ENCODE measurements around the gene TNFAIP8. TPM values are rescaled to one million over a fixed set of nuclear protein-coding genes. Genes with fewer than 3 reads are reported as not detected.

The TNFAIP8 gene
- total RNA-seq, 5 donors from 2014 or later (not counting 1 experiment from before 2014, with no cell fraction given), result 128 to 145 (median 135) TPM

GRCh38 chr5:119393201-119393691 lies 37.4 kb downstream of the TNFAIP8 start:
- H3K9me3 ChIP-seq, result no peaks in the 10 kb centered on the region
- Mint-ChIP-seq H3K27me3 (no peaks in the 10 kb centered on the region), H3K36me3 (peaks cover 44% of the 10 kb centered on the region), H3K4me1 (peaks cover 83 to 89% (median 85%) of the 10 kb centered on the region in 3 donors), H3K4me3 (no peak overlapping the region), H3K27ac (peak overlapping the region; percentile 66 to 79), H3K9me3 (no peaks in the 10 kb centered on the region)
- peaks cover 0 to 18% of the 10 kb centered on the region in 2 experiments for H3K4me1 ChIP-seq (ENCODE audit: control insufficient read depth in 1 of 2, extremely low read depth in 1 of 2, insufficient read depth in 2 of 2, low read length in 2 of 2)
- no peak for ATAC-seq (replicated peaks in 1 of 4)
- POLR2A ChIA-PET, result no interaction called here
- DNase-seq, result no peak
- peaks cover 0 to 23% of the 10 kb centered on the region in 2 donors for H3K36me3 ChIP-seq (ENCODE audit: control insufficient read depth in 2 of 2, extremely low read depth in 1 of 2, insufficient read depth in 1 of 2, low read length in 1 of 2)
- peak overlapping the region; percentile 10 for H3K27ac ChIP-seq (ENCODE audit: low read length)
- no peaks in the 10 kb centered on the region for H3K27me3 ChIP-seq (replicated peaks in 1 of 2; ENCODE audit: control insufficient read depth in 2 of 2, extremely low read depth in 1 of 2, insufficient read depth in 2 of 2, low read length in 1 of 2)
- H3K4me3 ChIP-seq (ENCODE audit: control insufficient read depth in 1 of 2, extremely low read depth in 1 of 2, low read length in 1 of 2), result no peak overlapping the region
- CTCF ChIA-PET, result interaction anchor here (0.5 to 1.7 kb wide), 5 partner anchors 22 to 323 kb away, joined by 3 to 4 read pairs (median 3); partner anchors contain the start of gene DMXL1 (in 1 of the 2)
- 80% methylated on average over 1 of the region's 3 CpGs for WGBS (ENCODE audit: insufficient coverage)

- Mint-ChIP-seq H3K36me3 (peaks cover 43% of the 10 kb centered on the region), H3K9me3 (no peaks in the 10 kb centered on the region), H3K27ac (peak overlapping the region; percentile 66 to 79), H3K27me3 (no peaks in the 10 kb centered on the region), H3K4me1 (peaks cover 79 to 88% (median 83%) of the 10 kb centered on the region in 3 donors), H3K4me3 (no peak overlapping the region)
- POLR2A ChIA-PET, result no interaction called here
- Histone ChIP-seq H3K9me3 (no peaks in the 10 kb centered on the region), H3K36me3 (ENCODE audit: control insufficient read depth in 2 of 2, extremely low read depth in 1 of 2, insufficient read depth in 1 of 2, low read length in 1 of 2) (peaks cover 0 to 23% of the 10 kb centered on the region in 2 donors), H3K4me3 (ENCODE audit: control insufficient read depth in 1 of 2, extremely low read depth in 1 of 2, low read length in 1 of 2) (no peak overlapping the region), H3K27ac (ENCODE audit: low read length) (peak overlapping the region; percentile 10), H3K27me3 (replicated peaks in 1 of 2; ENCODE audit: control insufficient read depth in 2 of 2, extremely low read depth in 1 of 2, insufficient read depth in 2 of 2, low read length in 1 of 2) (no peaks in the 10 kb centered on the region), H3K4me1 (ENCODE audit: control insufficient read depth in 1 of 2, extremely low read depth in 1 of 2, insufficient read depth in 2 of 2, low read length in 2 of 2) (peaks cover 0 to 13% of the 10 kb centered on the region in 2 experiments)
- DNase-seq (no peak), ATAC-seq (replicated peaks in 1 of 4) (no peak)
- WGBS (ENCODE audit: insufficient coverage), result no CpG with 5 or more reads among the region's 1 CpG
- CTCF ChIA-PET, result interaction anchor here (0.5 to 1.2 kb wide), 4 partner anchors 11 to 323 kb away, joined by 3 to 8 read pairs (median 4); partner anchors contain the start of gene DMXL1 (in 1 of the 2)
Measured at GRCh38 chr5:119393746-119394145, 37.9 kb downstream of the TNFAIP8 start.

GRCh38 chr5:119395080-119395836 lies 39.4 kb downstream of the TNFAIP8 start:
- Mint-ChIP-seq H3K27me3 (no peaks in the 10 kb centered on the region), H3K4me3 (no peak overlapping the region), H3K36me3 (peaks cover 31% of the 10 kb centered on the region), H3K27ac (peak overlapping the region; percentile 33 to 57), H3K9me3 (no peaks in the 10 kb centered on the region), H3K4me1 (peaks cover 70 to 82% (median 75%) of the 10 kb centered on the region in 3 donors)
- ChIA-PET CTCF (interaction anchor here in 1 of 2 donors (0.7 kb wide), 1 partner anchor 283 kb away, joined by 6 read pairs; no protein-coding TSS in a partner anchor), POLR2A (interaction anchor here in 1 of 2 donors (0.6 kb wide), 2 partner anchors 27 to 119 kb away, joined by 3 to 4 read pairs; no protein-coding TSS in a partner anchor)
- peaks cover 0 to 7% of the 10 kb centered on the region in 2 experiments for H3K4me1 ChIP-seq (ENCODE audit: control insufficient read depth in 1 of 2, extremely low read depth in 1 of 2, insufficient read depth in 2 of 2, low read length in 2 of 2)
- no peaks in the 10 kb centered on the region for H3K9me3 ChIP-seq
- peaks cover 0 to 23% of the 10 kb centered on the region in 2 donors for H3K36me3 ChIP-seq (ENCODE audit: control insufficient read depth in 2 of 2, extremely low read depth in 1 of 2, insufficient read depth in 1 of 2, low read length in 1 of 2)
- H3K4me3 ChIP-seq (ENCODE audit: control insufficient read depth in 1 of 2, extremely low read depth in 1 of 2, low read length in 1 of 2), result no peak overlapping the region
- WGBS (ENCODE audit: insufficient coverage), result 60% methylated on average over 3 of the region's 8 CpGs
- ATAC-seq (replicated peaks in 1 of 4) (no peak), DNase-seq (no peak)
- no peaks in the 10 kb centered on the region for H3K27me3 ChIP-seq (replicated peaks in 1 of 2; ENCODE audit: control insufficient read depth in 2 of 2, extremely low read depth in 1 of 2, insufficient read depth in 2 of 2, low read length in 1 of 2)
- no peak overlapping the region for H3K27ac ChIP-seq (ENCODE audit: low read length)

- CTCF ChIA-PET, result interaction anchor here (0.6 to 0.7 kb wide), 2 partner anchors 123 to 325 kb away, joined by 3 to 4 read pairs; partner anchors contain the start of gene DMXL1 (in 1 of the 2)
- Mint-ChIP-seq H3K9me3 (no peaks in the 10 kb centered on the region), H3K4me1 (peaks cover 64 to 77% (median 69%) of the 10 kb centered on the region in 3 donors), H3K4me3 (no peak overlapping the region), H3K36me3 (peaks cover 28% of the 10 kb centered on the region), H3K27me3 (no peaks in the 10 kb centered on the region), H3K27ac (peak overlapping the region; percentile 85 to 89)
- peak in 2 of 35 experiments; percentile 2 to 18 for DNase-seq
- 46% methylated on average over 3 of the region's 6 CpGs for WGBS (ENCODE audit: insufficient coverage)
- peak; percentile 40 to 58 (median 43) for ATAC-seq (replicated peaks in 1 of 4)
- no peaks in the 10 kb centered on the region for H3K27me3 ChIP-seq (replicated peaks in 1 of 2; ENCODE audit: control insufficient read depth in 2 of 2, extremely low read depth in 1 of 2, insufficient read depth in 2 of 2, low read length in 1 of 2)
- H3K9me3 ChIP-seq, result no peaks in the 10 kb centered on the region
- peaks cover 0 to 4% of the 10 kb centered on the region in 2 experiments for H3K4me1 ChIP-seq (ENCODE audit: control insufficient read depth in 1 of 2, extremely low read depth in 1 of 2, insufficient read depth in 2 of 2, low read length in 2 of 2)
- POLR2A ChIA-PET, result no interaction called here
- peaks cover 0 to 23% of the 10 kb centered on the region in 2 donors for H3K36me3 ChIP-seq (ENCODE audit: control insufficient read depth in 2 of 2, extremely low read depth in 1 of 2, insufficient read depth in 1 of 2, low read length in 1 of 2)
- H3K27ac ChIP-seq (ENCODE audit: low read length), result no peak overlapping the region
- H3K4me3 ChIP-seq (ENCODE audit: control insufficient read depth in 1 of 2, extremely low read depth in 1 of 2, low read length in 1 of 2), result no peak overlapping the region
Measured at GRCh38 chr5:119396030-119396664, 40.3 kb downstream of the TNFAIP8 start.

GRCh38 chr5:119397518-119398380 lies 41.9 kb downstream of the TNFAIP8 start:
- Mint-ChIP-seq H3K4me1 (peaks cover 48 to 62% (median 58%) of the 10 kb centered on the region in 3 donors), H3K27ac (peak overlapping the region; percentile 63 to 83), H3K36me3 (peaks cover 20% of the 10 kb centered on the region), H3K9me3 (no peaks in the 10 kb centered on the region), H3K4me3 (no peak overlapping the region), H3K27me3 (no peaks in the 10 kb centered on the region)
- H3K4me3 ChIP-seq (ENCODE audit: control insufficient read depth in 1 of 2, extremely low read depth in 1 of 2, low read length in 1 of 2), result no peak overlapping the region
- no peak for DNase-seq
- no peaks in the 10 kb centered on the region for H3K9me3 ChIP-seq
- ATAC-seq (replicated peaks in 1 of 4), result peak in 1 of 4 experiments; percentile 31
- peaks cover 0 to 4% of the 10 kb centered on the region in 2 experiments for H3K4me1 ChIP-seq (ENCODE audit: control insufficient read depth in 1 of 2, extremely low read depth in 1 of 2, insufficient read depth in 2 of 2, low read length in 2 of 2)
- POLR2A ChIA-PET, result no interaction called here
- H3K36me3 ChIP-seq (ENCODE audit: control insufficient read depth in 2 of 2, extremely low read depth in 1 of 2, insufficient read depth in 1 of 2, low read length in 1 of 2), result peaks cover 0 to 20% of the 10 kb centered on the region in 2 donors
- no peaks in the 10 kb centered on the region for H3K27me3 ChIP-seq (replicated peaks in 1 of 2; ENCODE audit: control insufficient read depth in 2 of 2, extremely low read depth in 1 of 2, insufficient read depth in 2 of 2, low read length in 1 of 2)
- no CpG with 5 or more reads among the region's 10 CpGs for WGBS (ENCODE audit: insufficient coverage)
- H3K27ac ChIP-seq (ENCODE audit: low read length), result peak overlapping the region; percentile 9
- CTCF ChIA-PET, result interaction anchor here in 1 of 2 donors (0.6 kb wide), 1 partner anchor 177 kb away, joined by 3 read pairs; no protein-coding TSS in a partner anchor
